HepG2 (cell line): ENCODE measurements around the gene SIVA1. TPM values are rescaled to one million over a fixed set of nuclear protein-coding genes. Genes with fewer than 3 reads are reported as not detected.

Experiments
- CEBPG ChIP-seq: IDR thresholded peaks from 2 replicates; pipeline ENCODE4 v1.6.1; 2016
- FOXK2 ChIP-seq: fragments of 450-650 bp; IDR thresholded peaks from 2 replicates; pipeline ENCODE4 v1.6.1; 2016
- HDAC2 ChIP-seq: sonication (generic); formaldehyde crosslinking; IDR thresholded peaks from 2 replicates; pipeline ENCODE4 v1.4.0; 2020; ENCODE audit warnings: missing genetic modification reagents
- HES4 ChIP-seq: sonication (generic); formaldehyde crosslinking; IDR thresholded peaks from 2 replicates; pipeline ENCODE4 v1.9.0; 2021; ENCODE audit warnings: mild to moderate bottlenecking, missing genetic modification reagents, borderline replicate concordance
- HMG20B ChIP-seq: conservative IDR thresholded peaks from 2 replicates; pipeline ENCODE4 v1.6.1; 2016; ENCODE audit warnings: missing genetic modification reagents, missing compliant biosample characterization
- HOXA7 ChIP-seq: sonication (generic); formaldehyde crosslinking; IDR thresholded peaks from 2 replicates; pipeline ENCODE4 v1.8.1; 2022; ENCODE audit warnings: mild to moderate bottlenecking, missing genetic modification reagents, moderate library complexity
- MEIS1 ChIP-seq: sonication (generic); formaldehyde crosslinking; IDR thresholded peaks from 2 replicates; pipeline ENCODE4 v1.9.0; 2021; ENCODE audit warnings: mild to moderate bottlenecking, missing genetic modification reagents, moderate library complexity, borderline replicate concordance
- REXO4 ChIP-seq: sonication (generic); formaldehyde crosslinking; IDR thresholded peaks from 2 replicates; pipeline ENCODE4 v1.8.0; 2022; ENCODE audit warnings: missing genetic modification reagents, mild to moderate bottlenecking, borderline replicate concordance
- ZFAT ChIP-seq: sonication (generic); formaldehyde crosslinking; conservative IDR thresholded peaks from 2 replicates; pipeline ENCODE4 v1.8.1; 2023; ENCODE audit warnings: missing genetic modification reagents, inconsistent platforms
- ZNF350 ChIP-seq: sonication (generic); formaldehyde crosslinking; IDR thresholded peaks from 2 replicates; pipeline ENCODE4 v1.4.0; 2020; ENCODE audit warnings: mild to moderate bottlenecking, low read depth, missing genetic modification reagents, borderline replicate concordance
- ZNF382 ChIP-seq: sonication (generic); formaldehyde crosslinking; IDR thresholded peaks from 2 replicates; pipeline ENCODE4 v1.5.0; 2020; ENCODE audit warnings: missing genetic modification reagents, mild to moderate bottlenecking, borderline replicate concordance
- polyA plus RNA-seq, 8 experiments: library from polyadenylated mRNA; depleted of rRNA in 3 of 8; stranded (reverse) in 7 of 8; unstranded in 1 of 8; fragments of >200 nt; fragmentation: Illumina TruSeq in 4 of 8; extraction: Trizol in 4 of 8; gene quantifications; 2 replicates each; pipeline versions ENCODE4 v1.2.1 to v1.2.3, GENCODE V29; 2011 to 2016; ENCODE audit warnings: low read depth in 4 of 8, missing spikeins in 1 of 8, mixed read lengths in 1 of 8; ENCODE audit not compliant: insufficient read depth in 1 of 8
- total RNA-seq, 5 experiments: library from RNA; depleted of rRNA; stranded (reverse); fragments of >200 nt; fragmentation: Illumina TruSeq; extraction: Trizol; gene quantifications; 2 replicates each; pipeline ENCODE4 v1.2.3, GENCODE V29; 2016; ENCODE audit warnings: low read depth in 1 of 5
- TF ChIP-seq, protein P1 (sequence below): sonication (generic); formaldehyde crosslinking; IDR thresholded peaks from 2 replicates; pipeline ENCODE4 v1.4.0; 2020; ENCODE audit warnings: missing genetic modification reagents, borderline replicate concordance
- TF ChIP-seq, protein P2 (sequence below), 2 experiments: sonication (generic) in 1 of 2; formaldehyde crosslinking in 1 of 2; IDR thresholded peaks; 2 replicates each; pipeline versions ENCODE4 v1.5.1 to v1.6.1; 2011 to 2020; ENCODE audit warnings: borderline replicate concordance in 1 of 2, low read depth in 1 of 2, low read length in 1 of 2, mild to moderate bottlenecking in 1 of 2, missing genetic modification reagents in 1 of 2, moderate library complexity in 1 of 2
- TF ChIP-seq, protein P3 (sequence below): IDR thresholded peaks from 2 replicates; pipeline ENCODE4 v1.6.1; 2018; ENCODE audit warnings: missing genetic modification reagents, mild to moderate bottlenecking, missing compliant biosample characterization
- TF ChIP-seq, protein P4 (sequence below): sonication (generic); formaldehyde crosslinking; IDR thresholded peaks from 2 replicates; pipeline ENCODE4 v1.5.0; 2020; ENCODE audit warnings: mild to moderate bottlenecking, missing genetic modification reagents, moderate library complexity
- TF ChIP-seq, protein P5 (sequence below): sonication (generic); formaldehyde crosslinking; IDR thresholded peaks from 2 replicates; pipeline ENCODE4 v1.8.0; 2022; ENCODE audit warnings: low read depth, missing genetic modification reagents

The SIVA1 gene
- total and polyA plus RNA-seq, 2 of the 13 experiments (the other 11 are each of a cell fraction or from before 2014, with no cell fraction given): 123 to 186 TPM

DNA sequence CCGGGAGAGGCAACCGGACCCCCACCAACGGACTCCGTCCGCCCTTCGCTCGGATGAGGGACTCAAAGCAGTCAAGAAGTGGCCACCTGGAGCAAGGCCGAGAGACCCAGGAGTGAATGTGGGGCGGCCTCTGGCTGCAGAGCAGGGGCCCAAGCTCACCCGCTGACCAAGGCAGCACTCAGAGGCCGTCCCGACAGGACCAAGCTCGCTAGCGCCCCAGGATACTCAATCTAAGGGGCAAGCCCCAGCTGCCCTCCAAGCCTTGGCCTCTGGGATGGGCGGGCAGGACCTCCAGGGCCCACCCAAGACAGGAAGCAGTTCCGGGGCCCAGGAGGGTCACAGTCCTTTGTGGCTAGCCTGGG, 41.7 kb downstream of the SIVA1 start (continued):
- TF ChIP-seq, protein P1, sequence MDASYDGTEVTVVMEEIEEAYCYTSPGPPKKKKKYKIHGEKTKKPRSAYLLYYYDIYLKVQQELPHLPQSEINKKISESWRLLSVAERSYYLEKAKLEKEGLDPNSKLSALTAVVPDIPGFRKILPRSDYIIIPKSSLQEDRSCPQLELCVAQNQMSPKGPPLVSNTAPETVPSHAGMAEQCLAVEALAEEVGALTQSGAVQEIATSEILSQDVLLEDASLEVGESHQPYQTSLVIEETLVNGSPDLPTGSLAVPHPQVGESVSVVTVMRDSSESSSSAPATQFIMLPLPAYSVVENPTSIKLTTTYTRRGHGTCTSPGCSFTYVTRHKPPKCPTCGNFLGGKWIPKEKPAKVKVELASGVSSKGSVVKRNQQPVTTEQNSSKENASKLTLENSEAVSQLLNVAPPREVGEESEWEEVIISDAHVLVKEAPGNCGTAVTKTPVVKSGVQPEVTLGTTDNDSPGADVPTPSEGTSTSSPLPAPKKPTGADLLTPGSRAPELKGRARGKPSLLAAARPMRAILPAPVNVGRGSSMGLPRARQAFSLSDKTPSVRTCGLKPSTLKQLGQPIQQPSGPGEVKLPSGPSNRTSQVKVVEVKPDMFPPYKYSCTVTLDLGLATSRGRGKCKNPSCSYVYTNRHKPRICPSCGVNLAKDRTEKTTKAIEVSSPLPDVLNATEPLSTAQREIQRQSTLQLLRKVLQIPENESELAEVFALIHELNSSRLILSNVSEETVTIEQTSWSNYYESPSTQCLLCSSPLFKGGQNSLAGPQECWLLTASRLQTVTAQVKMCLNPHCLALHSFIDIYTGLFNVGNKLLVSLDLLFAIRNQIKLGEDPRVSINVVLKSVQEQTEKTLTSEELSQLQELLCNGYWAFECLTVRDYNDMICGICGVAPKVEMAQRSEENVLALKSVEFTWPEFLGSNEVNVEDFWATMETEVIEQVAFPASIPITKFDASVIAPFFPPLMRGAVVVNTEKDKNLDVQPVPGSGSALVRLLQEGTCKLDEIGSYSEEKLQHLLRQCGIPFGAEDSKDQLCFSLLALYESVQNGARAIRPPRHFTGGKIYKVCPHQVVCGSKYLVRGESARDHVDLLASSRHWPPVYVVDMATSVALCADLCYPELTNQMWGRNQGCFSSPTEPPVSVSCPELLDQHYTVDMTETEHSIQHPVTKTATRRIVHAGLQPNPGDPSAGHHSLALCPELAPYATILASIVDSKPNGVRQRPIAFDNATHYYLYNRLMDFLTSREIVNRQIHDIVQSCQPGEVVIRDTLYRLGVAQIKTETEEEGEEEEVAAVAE (CRISPR knock-in tag): no peak
- TF ChIP-seq ZFAT (CRISPR knock-in tag) (0 out of 2 replicates have a peak, but pooled peaks have one; percentile 24), HOXA7 (CRISPR knock-in tag) (no peak), HMG20B (CRISPR knock-in tag) (no peak), ZNF350 (0 out of 2 replicates have a peak, but pooled peaks have one; percentile 22), FOXK2 (no peak), HDAC2 (CRISPR knock-in tag) (no peak), CEBPG (CRISPR knock-in tag) (no peak), REXO4 (CRISPR knock-in tag) (no peak), ZNF382 (CRISPR knock-in tag) (no peak), MEIS1 (CRISPR knock-in tag) (no peak), HES4 (CRISPR knock-in tag) (no peak)
- TF ChIP-seq, protein P2, sequence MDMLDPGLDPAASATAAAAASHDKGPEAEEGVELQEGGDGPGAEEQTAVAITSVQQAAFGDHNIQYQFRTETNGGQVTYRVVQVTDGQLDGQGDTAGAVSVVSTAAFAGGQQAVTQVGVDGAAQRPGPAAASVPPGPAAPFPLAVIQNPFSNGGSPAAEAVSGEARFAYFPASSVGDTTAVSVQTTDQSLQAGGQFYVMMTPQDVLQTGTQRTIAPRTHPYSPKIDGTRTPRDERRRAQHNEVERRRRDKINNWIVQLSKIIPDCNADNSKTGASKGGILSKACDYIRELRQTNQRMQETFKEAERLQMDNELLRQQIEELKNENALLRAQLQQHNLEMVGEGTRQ (IDR thresholded peaks at IDR 0.05; ENCODE audit: low read depth, low read length): no peak
- TF ChIP-seq, protein P2 (CRISPR knock-in tag; IDR thresholded peaks at IDR 0.05; ENCODE audit: borderline replicate concordance): no peak
- TF ChIP-seq, protein P3, sequence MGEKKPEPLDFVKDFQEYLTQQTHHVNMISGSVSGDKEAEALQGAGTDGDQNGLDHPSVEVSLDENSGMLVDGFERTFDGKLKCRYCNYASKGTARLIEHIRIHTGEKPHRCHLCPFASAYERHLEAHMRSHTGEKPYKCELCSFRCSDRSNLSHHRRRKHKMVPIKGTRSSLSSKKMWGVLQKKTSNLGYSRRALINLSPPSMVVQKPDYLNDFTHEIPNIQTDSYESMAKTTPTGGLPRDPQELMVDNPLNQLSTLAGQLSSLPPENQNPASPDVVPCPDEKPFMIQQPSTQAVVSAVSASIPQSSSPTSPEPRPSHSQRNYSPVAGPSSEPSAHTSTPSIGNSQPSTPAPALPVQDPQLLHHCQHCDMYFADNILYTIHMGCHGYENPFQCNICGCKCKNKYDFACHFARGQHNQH (CRISPR knock-in tag): 0 out of 2 replicates have a peak, but pooled peaks have one; percentile 20
- TF ChIP-seq, protein P4, sequence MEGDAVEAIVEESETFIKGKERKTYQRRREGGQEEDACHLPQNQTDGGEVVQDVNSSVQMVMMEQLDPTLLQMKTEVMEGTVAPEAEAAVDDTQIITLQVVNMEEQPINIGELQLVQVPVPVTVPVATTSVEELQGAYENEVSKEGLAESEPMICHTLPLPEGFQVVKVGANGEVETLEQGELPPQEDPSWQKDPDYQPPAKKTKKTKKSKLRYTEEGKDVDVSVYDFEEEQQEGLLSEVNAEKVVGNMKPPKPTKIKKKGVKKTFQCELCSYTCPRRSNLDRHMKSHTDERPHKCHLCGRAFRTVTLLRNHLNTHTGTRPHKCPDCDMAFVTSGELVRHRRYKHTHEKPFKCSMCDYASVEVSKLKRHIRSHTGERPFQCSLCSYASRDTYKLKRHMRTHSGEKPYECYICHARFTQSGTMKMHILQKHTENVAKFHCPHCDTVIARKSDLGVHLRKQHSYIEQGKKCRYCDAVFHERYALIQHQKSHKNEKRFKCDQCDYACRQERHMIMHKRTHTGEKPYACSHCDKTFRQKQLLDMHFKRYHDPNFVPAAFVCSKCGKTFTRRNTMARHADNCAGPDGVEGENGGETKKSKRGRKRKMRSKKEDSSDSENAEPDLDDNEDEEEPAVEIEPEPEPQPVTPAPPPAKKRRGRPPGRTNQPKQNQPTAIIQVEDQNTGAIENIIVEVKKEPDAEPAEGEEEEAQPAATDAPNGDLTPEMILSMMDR (CRISPR knock-in tag): peak; percentile 37; the same call in 1 of the 2 replicates
- TF ChIP-seq, protein P5, sequence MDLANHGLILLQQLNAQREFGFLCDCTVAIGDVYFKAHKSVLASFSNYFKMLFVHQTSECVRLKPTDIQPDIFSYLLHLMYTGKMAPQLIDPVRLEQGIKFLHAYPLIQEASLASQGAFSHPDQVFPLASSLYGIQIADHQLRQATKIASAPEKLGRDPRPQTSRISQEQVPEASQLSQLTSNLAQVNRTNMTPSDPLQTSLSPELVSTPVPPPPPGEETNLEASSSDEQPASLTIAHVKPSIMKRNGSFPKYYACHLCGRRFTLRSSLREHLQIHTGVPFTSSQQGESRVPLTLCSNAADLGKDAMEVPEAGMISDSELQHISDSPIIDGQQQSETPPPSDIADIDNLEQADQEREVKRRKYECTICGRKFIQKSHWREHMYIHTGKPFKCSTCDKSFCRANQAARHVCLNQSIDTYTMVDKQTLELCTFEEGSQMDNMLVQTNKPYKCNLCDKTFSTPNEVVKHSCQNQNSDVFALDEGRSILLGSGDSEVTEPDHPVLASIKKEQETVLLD: 0 out of 2 replicates have a peak, but pooled peaks have one; percentile 29
